Gastroesophageal sphincter (tissue), 4 donors: ENCODE results near the gene HELZ2. TPM values are rescaled to one million over a fixed set of nuclear protein-coding genes. Genes with fewer than 3 reads are reported as not detected.

Source experiments
- ATAC-seq: fragments of 150-250 bp; one replicate; pipeline ENCODE4 v1.9.1; 2016; ENCODE audit warnings: mild to moderate bottlenecking, moderate library complexity
- H3K27ac ChIP-seq, 4 donors: fragments of 200-600 bp; sonication (generic) in 3 of 4; 1 replicate in 3 of 4; 2 replicates in 1 of 4; pipeline ENCODE4 v1.5.1; 2016 to 2019
- H3K27me3 ChIP-seq: fragments of 200-600 bp; sonication (generic); one replicate; pipeline ENCODE4 v1.5.1; 2019
- H3K36me3 ChIP-seq, 2 donors: fragments of 200-600 bp; sonication (generic); one replicate each; pipeline ENCODE4 v1.5.1; 2019; ENCODE audit warnings: control low read depth in 1 of 2
- H3K4me1 ChIP-seq, 3 donors: fragments of 200-600 bp; sonication (generic); 1 replicate in 2 of 3; 2 replicates in 1 of 3; pipeline ENCODE4 v1.5.1; 2016 to 2019; ENCODE audit warnings: control low read depth in 2 of 3
- H3K4me3 ChIP-seq, 2 donors: fragments of 200-600 bp; sonication (generic); one replicate each; pipeline ENCODE4 v1.5.1; 2019; ENCODE audit warnings: mild to moderate bottlenecking in 1 of 2, moderate library complexity in 1 of 2
- H3K9me3 ChIP-seq, 3 donors: fragments of 200-600 bp; sonication (generic); one replicate each; pipeline ENCODE4 v1.5.1; 2017 to 2019; ENCODE audit warnings: control low read depth in 2 of 3
- EP300 ChIP-seq: sonication (generic); formaldehyde crosslinking; IDR thresholded peaks from one replicate; pipeline ENCODE4 v1.6.1; 2017; ENCODE audit warnings: antibody characterized with exemption, mild to moderate bottlenecking
- POLR2A ChIP-seq, 2 donors: fragments of 450-650 bp; IDR thresholded peaks; one replicate each; pipeline ENCODE4 v1.6.1; 2017; ENCODE audit warnings: antibody characterized with exemption in 2 of 2, mild to moderate bottlenecking in 2 of 2, moderate library complexity in 1 of 2
- POLR2AphosphoS5 ChIP-seq: sonication (generic); formaldehyde crosslinking; IDR thresholded peaks from one replicate; pipeline ENCODE4 v1.6.1; 2017; ENCODE audit warnings: antibody characterized with exemption
- WGBS, 2 donors: methylation state at CpG; one replicate each; pipeline ENCODE4 v1.1.5; 2018; ENCODE audit warnings: low coverage in 1 of 2; 5-methylcytosine and 5-hydroxymethylcytosine counted together
- total RNA-seq, 4 donors: library from RNA; depleted of rRNA; stranded (reverse); fragments of >200 nt; gene quantifications; one replicate each; pipeline ENCODE4 v1.1.0, GENCODE V29; 2016
- TF ChIP-seq, protein P1 (sequence below), 4 experiments: fragments of 200-600 bp in 2 of 4; fragments of 450-650 bp in 2 of 4; sonication (generic) in 1 of 4; IDR thresholded peaks; one replicate each; pipeline ENCODE4 v1.5.1; 2017 to 2019; ENCODE audit warnings: antibody characterized with exemption in 4 of 4, mild to moderate bottlenecking in 2 of 4, moderate library complexity in 2 of 4

HELZ2 gene
- total RNA-seq, 4 donors from 2014 or later: 14.2 to 22.2 (median 20.2) TPM

GRCh38 chr20:63551068-63551467 lies 23.0 kb downstream of the HELZ2 start:
- Histone ChIP-seq H3K27ac (no peak overlapping the region), H3K27me3 (peaks cover 77% of the 10 kb centered on the region), H3K9me3 (no peaks in the 10 kb centered on the region), H3K4me3 (no peak overlapping the region), H3K36me3 (no peaks in the 10 kb centered on the region), H3K4me1 (peaks cover 0 to 23% (median 10%) of the 10 kb centered on the region in 3 donors)
- no peak for TF ChIP-seq EP300
- TF ChIP-seq POLR2A (IDR thresholded peaks at IDR 0.05): no peak
- no peak for ATAC-seq
- 28 to 31% methylated on average over 5 to 6 of the region's 9 CpGs for WGBS, 2 donors

GRCh38 chr20:63549679-63550282 lies 24.3 kb downstream of the HELZ2 start:
- no peak overlapping the region for H3K4me3 ChIP-seq
- 90% methylated on average over 6 of the region's 18 CpGs; no CpG with 5 or more reads in 1 of the 2 donors for WGBS, 2 donors
- peaks cover 0 to 23% (median 10%) of the 10 kb centered on the region in 3 donors for H3K4me1 ChIP-seq
- no peak overlapping the region for H3K27ac ChIP-seq
- ATAC-seq: no peak
- TF ChIP-seq, protein P1, sequence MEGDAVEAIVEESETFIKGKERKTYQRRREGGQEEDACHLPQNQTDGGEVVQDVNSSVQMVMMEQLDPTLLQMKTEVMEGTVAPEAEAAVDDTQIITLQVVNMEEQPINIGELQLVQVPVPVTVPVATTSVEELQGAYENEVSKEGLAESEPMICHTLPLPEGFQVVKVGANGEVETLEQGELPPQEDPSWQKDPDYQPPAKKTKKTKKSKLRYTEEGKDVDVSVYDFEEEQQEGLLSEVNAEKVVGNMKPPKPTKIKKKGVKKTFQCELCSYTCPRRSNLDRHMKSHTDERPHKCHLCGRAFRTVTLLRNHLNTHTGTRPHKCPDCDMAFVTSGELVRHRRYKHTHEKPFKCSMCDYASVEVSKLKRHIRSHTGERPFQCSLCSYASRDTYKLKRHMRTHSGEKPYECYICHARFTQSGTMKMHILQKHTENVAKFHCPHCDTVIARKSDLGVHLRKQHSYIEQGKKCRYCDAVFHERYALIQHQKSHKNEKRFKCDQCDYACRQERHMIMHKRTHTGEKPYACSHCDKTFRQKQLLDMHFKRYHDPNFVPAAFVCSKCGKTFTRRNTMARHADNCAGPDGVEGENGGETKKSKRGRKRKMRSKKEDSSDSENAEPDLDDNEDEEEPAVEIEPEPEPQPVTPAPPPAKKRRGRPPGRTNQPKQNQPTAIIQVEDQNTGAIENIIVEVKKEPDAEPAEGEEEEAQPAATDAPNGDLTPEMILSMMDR (IDR thresholded peaks at IDR 0.05): no peak
- TF ChIP-seq POLR2AphosphoS5 (no peak), EP300 (no peak), POLR2A (IDR thresholded peaks at IDR 0.05) (no peak)
- H3K36me3 ChIP-seq: no peaks in the 10 kb centered on the region
- H3K27me3 ChIP-seq: peaks cover 89% of the 10 kb centered on the region
- no peaks in the 10 kb centered on the region for H3K9me3 ChIP-seq

DNA sequence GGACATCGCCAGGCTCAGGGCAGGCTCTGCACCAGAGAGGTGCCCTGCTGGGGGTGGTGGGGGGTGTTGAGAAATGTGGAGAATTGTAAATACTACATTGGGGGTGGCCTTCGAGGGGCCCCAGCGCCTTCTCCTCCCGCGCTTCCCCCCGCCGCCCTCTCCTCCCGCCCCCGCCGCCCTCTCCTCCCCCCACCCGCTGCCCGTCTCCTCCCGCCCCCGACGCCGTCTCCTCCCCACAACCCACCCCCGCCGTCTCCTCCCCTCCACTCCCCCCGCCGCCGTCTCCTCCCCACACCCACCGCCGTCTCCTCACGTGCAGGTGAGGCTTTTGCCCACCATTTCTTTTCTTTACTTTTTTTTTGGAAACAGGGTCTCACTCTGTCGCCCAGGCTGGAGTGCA lies 25.0 kb downstream of the HELZ2 start:
- ATAC-seq: no peak
- Histone ChIP-seq H3K27me3 (peaks cover 89% of the 10 kb centered on the region), H3K9me3 (no peaks in the 10 kb centered on the region), H3K4me3 (no peak overlapping the region), H3K4me1 (peaks cover 0 to 17% (median 6%) of the 10 kb centered on the region in 3 donors), H3K27ac (no peak overlapping the region), H3K36me3 (no peaks in the 10 kb centered on the region)
- TF ChIP-seq EP300: no peak
- TF ChIP-seq, protein P1 (IDR thresholded peaks at IDR 0.05): no peak
- no peak for TF ChIP-seq POLR2A (IDR thresholded peaks at IDR 0.05)
- TF ChIP-seq POLR2AphosphoS5: no peak
- WGBS, 2 donors: 17 to 100% methylated on average over 1 to 11 of the region's 25 CpGs

- Histone ChIP-seq H3K27ac (no peak overlapping the region), H3K36me3 (no peaks in the 10 kb centered on the region), H3K9me3 (no peaks in the 10 kb centered on the region), H3K27me3 (peaks cover 86% of the 10 kb centered on the region), H3K4me1 (peaks cover 0 to 12% (median under 1%) of the 10 kb centered on the region in 3 donors), H3K4me3 (no peak overlapping the region)
- ATAC-seq: no peak
- WGBS, 2 donors: 19 to 28% methylated on average over 6 to 8 of the region's 11 CpGs
- TF ChIP-seq, protein P1 (IDR thresholded peaks at IDR 0.05): no peak
- TF ChIP-seq POLR2AphosphoS5 (no peak), POLR2A (IDR thresholded peaks at IDR 0.05) (no peak), EP300 (no peak)
Observed at GRCh38 chr20:63548542-63548941, 25.5 kb downstream of the HELZ2 start.

- Histone ChIP-seq H3K27ac (no peak within 1 kb of the TSS), H3K36me3 (no peaks in the 10 kb centered on the region), H3K4me3 (no peak within 1 kb of the TSS), H3K9me3 (no peaks in the 10 kb centered on the region), H3K27me3 (peaks cover 80% of the 10 kb centered on the region), H3K4me1 (peaks cover 0 to 7% (median 0%) of the 10 kb centered on the region in 3 donors)
- ATAC-seq: no peak
- 60% methylated on average over 3 of the region's 35 CpGs; no CpG with 5 or more reads in 1 of the 2 donors for WGBS, 2 donors
- TF ChIP-seq POLR2A (IDR thresholded peaks at IDR 0.05) (no peak), POLR2AphosphoS5 (no peak), EP300 (no peak)
- TF ChIP-seq, protein P1 (IDR thresholded peaks at IDR 0.05): no peak
Observed at GRCh38 chr20:63547725-63548480, 26.1 kb downstream of the HELZ2 start, which contains the start of gene SRMS. SRMS (minus strand) TSS chr20:63547749; CDS start chr20:63547463, 286 bp downstream.
